HG02938 (cell line): ENCODE measurements around the gene MAGEB4.
"Not testable (repeated sequence)": the region's sequence is repeated elsewhere in the genome, so short reads cannot be mapped to it uniquely, and the experiment has no call there.

Experiments used
- ATAC-seq: cut with Tn5 transposase; IDR thresholded peaks from one replicate; pipeline ENCODE4 v1.9.1; 2021; ENCODE audit warnings: mild to moderate bottlenecking, moderate library complexity; ENCODE audit not compliant: unreplicated experiment

Gene MAGEB4

GRCh38 chrX:30241724-30242415 is at the start of gene MAGEB4:
MAGEB4 (plus strand) TSS chrX:30242000; CDS start chrX:30242136, 136 bp downstream.
- no peak for ATAC-seq

GRCh38 chrX:30193910-30194309 is 47.9 kb upstream of the MAGEB4 start:
- not testable (repeated sequence) for ATAC-seq

GRCh38 chrX:30196322-30196721 is 45.5 kb upstream of the MAGEB4 start:
- ATAC-seq, result no peak

GRCh38 chrX:30212172-30212571 is 29.6 kb upstream of the MAGEB4 start:
- no peak for ATAC-seq

- ATAC-seq, result no peak
Measured at GRCh38 chrX:30215357-30215843, 26.4 kb upstream of the MAGEB4 start, which contains the start of gene MAGEB2. MAGEB2 (plus strand) TSS chrX:30215563; CDS start chrX:30218581, 3,018 bp downstream.

GRCh38 chrX:30217465-30217864 is 24.3 kb upstream of the MAGEB4 start:
- ATAC-seq, result no peak

- no peak for ATAC-seq
Measured at GRCh38 chrX:30219372-30219771, 22.4 kb upstream of the MAGEB4 start.

GRCh38 chrX:30220661-30221060 is 21.1 kb upstream of the MAGEB4 start:
- ATAC-seq, result no peak

- no peak for ATAC-seq
Measured at GRCh38 chrX:30224536-30224935, 17.3 kb upstream of the MAGEB4 start.

- no peak for ATAC-seq
Measured at GRCh38 chrX:30228526-30228925, 13.3 kb upstream of the MAGEB4 start.

GRCh38 chrX:30230395-30230794 is 11.4 kb upstream of the MAGEB4 start, which contains the start of gene MAGEB3:
MAGEB3 (plus strand) TSS chrX:30230657; CDS start chrX:30235925, 5,268 bp downstream.
- no peak for ATAC-seq

GRCh38 chrX:30246769-30247489 is 5.1 kb downstream of the MAGEB4 start, which contains the start of gene MAGEB1:
MAGEB1 (plus strand) TSS chrX:30247146; CDS start chrX:30250494, 3,348 bp downstream.
- ATAC-seq, result no peak

GRCh38 chrX:30248854-30249253 is 7.1 kb downstream of the MAGEB4 start:
- peak; percentile 67 for ATAC-seq

GRCh38 chrX:30253257-30253656 is 11.5 kb downstream of the MAGEB4 start:
- peak; percentile 58 for ATAC-seq

GRCh38 chrX:30259927-30260326 is 18.1 kb downstream of the MAGEB4 start:
- no peak for ATAC-seq

- ATAC-seq, result no peak
Measured at GRCh38 chrX:30261012-30261411, 19.2 kb downstream of the MAGEB4 start.

GRCh38 chrX:30262763-30263162 is 21.0 kb downstream of the MAGEB4 start:
- no peak for ATAC-seq

GRCh38 chrX:30270639-30271038 is 28.8 kb downstream of the MAGEB4 start:
- no peak for ATAC-seq

GRCh38 chrX:30275498-30275897 is 33.7 kb downstream of the MAGEB4 start:
- ATAC-seq, result no peak

GRCh38 chrX:30278365-30278764 is 36.6 kb downstream of the MAGEB4 start:
- ATAC-seq, result no peak

GRCh38 chrX:30280428-30280827 is 38.6 kb downstream of the MAGEB4 start:
- no peak for ATAC-seq

- ATAC-seq, result no peak
Measured at GRCh38 chrX:30282527-30282926, 40.7 kb downstream of the MAGEB4 start.
